Stimulated activated naive B cell treated with anti-CD40 and anti-IgM and Interleukin-4, amounts not matched to agents 10 μg/mL and 1 μg/mL and 100 μg/mL, for 72 hours (primary cell): ENCODE measurements around the gene SLC1A1.
"Not testable (repeated sequence)": the region's sequence is repeated elsewhere in the genome, so short reads cannot be mapped to it uniquely, and the experiment has no call there.

Experiments
- ATAC-seq, 2 donors: fragments of 150-1000 bp; cut with Tn5 transposase; replicated peaks; 2 replicates each; pipeline ENCODE4 v1.10.0; 2021; ENCODE audit warnings: moderate library complexity in 1 of 2
- DNase-seq: peaks from one replicate; pipeline ENCODE4 v3.0.0; 2021
- H3K27ac Mint-ChIP-seq: one replicate; pipeline ENCODE4 v1.8.0; 2022; ENCODE audit warnings: mild to moderate bottlenecking, mixed read lengths
- H3K27me3 Mint-ChIP-seq, 2 donors: one replicate each; pipeline ENCODE4 v1.8.0; 2022; ENCODE audit warnings: mixed read lengths in 2 of 2
- H3K36me3 Mint-ChIP-seq, 2 donors: one replicate each; pipeline ENCODE4 v1.8.0; 2022; ENCODE audit warnings: mixed read lengths in 2 of 2, mild to moderate bottlenecking in 1 of 2
- H3K4me1 Mint-ChIP-seq, 2 donors: one replicate each; pipeline ENCODE4 v1.8.0; 2022; ENCODE audit warnings: mixed read lengths in 2 of 2, mild to moderate bottlenecking in 1 of 2
- H3K4me3 Mint-ChIP-seq, 2 donors: one replicate each; pipeline ENCODE4 v1.8.0; 2022; ENCODE audit warnings: mild to moderate bottlenecking in 2 of 2, mixed read lengths in 2 of 2, moderate library complexity in 1 of 2
- H3K9me3 Mint-ChIP-seq, 2 donors: one replicate each; pipeline ENCODE4 v1.8.0; 2022; ENCODE audit warnings: mixed read lengths in 2 of 2, mild to moderate bottlenecking in 1 of 2

Gene SLC1A1

DNA sequence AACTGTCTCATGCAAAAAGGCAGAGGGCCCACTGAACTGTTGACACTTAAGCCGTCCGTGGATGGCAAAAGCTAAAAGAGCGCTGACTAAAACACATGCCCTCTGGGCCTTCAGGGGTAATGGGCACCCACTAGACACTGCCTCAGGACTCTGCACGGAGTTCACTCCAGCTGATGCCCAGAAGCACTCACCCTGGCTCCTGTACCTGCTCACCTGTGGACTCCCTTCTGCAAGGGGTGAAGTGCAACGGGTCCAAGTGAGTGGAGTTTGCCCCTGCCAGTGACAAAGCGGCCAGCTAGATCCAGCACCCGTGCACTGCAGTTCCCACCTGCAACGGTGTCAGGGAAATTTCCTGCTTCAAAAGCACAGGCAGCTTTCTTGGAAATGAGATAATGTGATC lies 50.2 kb downstream of the SLC1A1 start:
- Mint-ChIP-seq H3K9me3 (peaks cover 0 to 7% of the 10 kb centered on the region in 2 donors), H3K36me3 (no peaks in the 10 kb centered on the region), H3K4me1 (no peaks in the 10 kb centered on the region), H3K4me3 (no peak overlapping the region), H3K27me3 (peaks cover 0 to 19% of the 10 kb centered on the region in 2 donors), H3K27ac (no peak overlapping the region)
- no peak for ATAC-seq
- DNase-seq = no peak

DNA sequence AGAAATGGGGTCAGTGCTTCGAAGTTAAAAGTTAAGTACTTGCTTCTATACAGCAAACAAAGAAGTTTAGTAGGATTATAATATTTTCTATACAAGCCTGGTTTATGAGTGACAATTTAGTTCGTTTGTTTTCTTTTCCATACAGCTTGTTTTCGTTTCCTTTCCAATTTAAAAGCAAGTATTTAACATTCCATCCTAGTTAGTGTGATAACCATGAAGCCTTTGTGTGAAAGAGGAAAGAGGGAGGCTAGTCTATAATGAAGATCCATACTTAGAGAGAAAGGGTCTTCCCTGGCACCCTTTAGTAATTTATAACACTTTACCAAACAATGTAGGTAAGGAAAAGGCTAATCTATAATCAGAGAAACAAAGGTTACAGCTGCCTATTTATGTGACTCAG lies 51.0 kb downstream of the SLC1A1 start:
- Mint-ChIP-seq H3K4me1 (no peaks in the 10 kb centered on the region), H3K4me3 (no peak overlapping the region), H3K9me3 (peaks cover 0 to 4% of the 10 kb centered on the region in 2 donors), H3K27me3 (peaks cover 0 to 20% of the 10 kb centered on the region in 2 donors), H3K27ac (no peak overlapping the region), H3K36me3 (no peaks in the 10 kb centered on the region)
- no peak for ATAC-seq
- DNase-seq = no peak

DNA sequence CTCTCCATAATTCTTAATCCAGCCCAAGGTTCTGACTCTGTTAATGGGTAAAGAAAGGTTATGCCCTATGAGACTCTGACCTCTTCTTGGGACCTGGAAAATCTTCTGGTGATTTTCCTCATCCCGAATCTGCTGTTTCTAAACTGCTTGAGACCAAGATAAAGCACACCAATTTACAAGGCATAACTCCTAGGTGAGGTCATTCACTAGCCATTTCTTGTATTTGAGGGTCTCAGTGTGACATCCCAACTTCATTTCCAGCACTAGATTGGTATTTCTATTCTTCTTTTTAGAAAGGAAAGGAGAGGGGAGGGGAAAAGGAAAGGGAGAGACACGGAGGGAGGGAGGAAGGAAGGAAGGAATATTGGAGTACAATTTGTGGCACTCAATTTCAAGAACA lies 51.6 kb downstream of the SLC1A1 start:
- Mint-ChIP-seq H3K27ac (no peak overlapping the region), H3K4me1 (no peaks in the 10 kb centered on the region), H3K9me3 (peaks cover 0 to 4% of the 10 kb centered on the region in 2 donors), H3K27me3 (peaks cover 0 to 20% of the 10 kb centered on the region in 2 donors), H3K4me3 (no peak overlapping the region), H3K36me3 (no peaks in the 10 kb centered on the region)
- ATAC-seq (no peak), DNase-seq (no peak)

DNA sequence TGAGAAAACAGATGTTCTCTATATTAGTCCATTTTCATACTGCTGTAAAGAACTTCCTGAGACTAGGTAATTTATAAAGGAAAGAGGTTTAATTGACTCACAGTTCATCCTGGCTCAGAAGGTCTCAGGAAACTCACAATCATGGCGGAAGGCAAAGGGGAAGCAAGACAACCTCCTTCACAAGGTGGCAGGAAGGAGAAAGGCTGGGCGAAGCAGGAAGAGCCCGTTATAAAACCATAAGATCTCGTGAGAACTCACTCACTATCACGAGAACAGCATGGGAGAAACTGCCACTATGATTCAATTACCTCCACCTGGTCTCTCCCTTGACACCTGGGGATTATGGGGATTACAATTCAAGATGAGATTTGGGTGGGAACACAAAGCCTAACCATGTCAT lies 54.4 kb downstream of the SLC1A1 start:
- H3K36me3 Mint-ChIP-seq, H3K4me1 Mint-ChIP-seq, H3K4me3 Mint-ChIP-seq, H3K9me3 Mint-ChIP-seq, H3K27ac Mint-ChIP-seq, DNase-seq, ATAC-seq: not testable (repeated sequence)
- H3K27me3 Mint-ChIP-seq = peaks cover 5 to 22% of the 10 kb centered on the region in 2 donors

DNA sequence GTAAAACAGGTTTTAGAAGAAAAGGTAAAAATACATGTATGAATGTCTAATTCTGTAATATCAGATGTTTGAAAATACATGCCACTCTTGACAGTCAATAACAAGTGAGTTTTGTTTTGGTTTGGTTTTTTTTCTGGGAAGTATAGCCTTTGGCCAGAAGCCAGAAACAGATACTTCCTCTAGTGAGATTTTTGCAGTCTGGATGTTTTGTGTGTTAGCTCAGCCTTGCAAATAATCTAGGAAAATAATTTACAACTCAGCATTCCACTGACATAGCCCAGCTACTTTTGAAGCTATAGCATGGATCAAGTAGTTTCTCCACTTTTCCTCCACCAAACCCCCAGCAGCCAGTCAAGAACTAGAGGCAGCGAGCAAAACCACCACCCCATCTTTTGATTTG lies 56.7 kb downstream of the SLC1A1 start:
- Mint-ChIP-seq H3K4me1 (no peaks in the 10 kb centered on the region), H3K36me3 (no peaks in the 10 kb centered on the region), H3K27ac (no peak overlapping the region), H3K9me3 (peaks cover 0 to 2% of the 10 kb centered on the region in 2 donors), H3K27me3 (peaks cover 12 to 28% of the 10 kb centered on the region in 2 donors), H3K4me3 (no peak overlapping the region)
- DNase-seq = no peak
- no peak for ATAC-seq

DNA sequence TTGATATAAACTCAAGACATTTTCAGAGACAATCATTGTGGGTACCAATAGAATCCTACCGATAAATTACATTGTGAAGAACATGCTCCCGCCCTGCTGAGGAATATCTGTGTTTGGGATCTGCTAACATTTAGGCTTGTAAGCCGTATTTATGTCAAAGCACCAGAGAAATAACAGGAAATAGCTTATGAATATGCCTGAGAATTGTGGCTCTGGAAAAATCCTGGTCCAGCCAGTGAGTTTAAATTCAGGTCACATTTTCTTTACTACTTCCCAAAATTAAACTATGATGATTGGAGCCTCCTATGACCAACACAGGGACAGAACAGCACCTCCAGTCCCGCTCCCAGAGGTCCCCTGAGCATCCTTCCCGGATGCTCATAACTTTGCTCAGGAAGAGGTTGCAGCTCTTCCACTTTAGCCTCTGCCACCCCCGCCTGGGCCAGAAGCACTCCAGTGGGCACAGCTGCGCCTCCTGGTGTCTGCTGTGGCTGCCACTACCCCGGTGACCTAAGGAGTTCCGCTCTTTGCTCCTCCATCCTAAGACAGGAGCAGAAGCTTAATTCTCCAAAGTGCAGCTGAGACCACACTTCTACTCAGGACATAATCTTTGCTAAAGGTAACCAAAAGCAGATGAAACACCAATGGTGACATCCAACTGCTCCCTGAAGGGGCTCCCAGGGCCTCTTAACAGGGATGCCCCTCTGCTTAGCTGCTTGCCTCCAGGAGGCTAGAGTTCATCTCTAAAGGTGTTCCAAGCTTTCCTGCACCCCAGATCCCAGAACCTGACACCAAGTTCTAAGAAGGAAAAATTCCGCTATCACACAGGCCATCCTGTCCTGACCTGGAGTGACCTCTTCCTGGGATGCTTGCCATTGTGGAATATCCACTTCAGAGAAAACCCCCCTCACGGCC lies 58.8 kb downstream of the SLC1A1 start:
- Mint-ChIP-seq H3K4me1 (no peaks in the 10 kb centered on the region), H3K4me3 (no peak overlapping the region), H3K27ac (no peak overlapping the region), H3K27me3 (peaks cover 15 to 26% of the 10 kb centered on the region in 2 donors), H3K36me3 (no peaks in the 10 kb centered on the region), H3K9me3 (peaks cover 0 to 2% of the 10 kb centered on the region in 2 donors)
- ATAC-seq = peak; percentile 41 to 43
- no peak for DNase-seq

DNA sequence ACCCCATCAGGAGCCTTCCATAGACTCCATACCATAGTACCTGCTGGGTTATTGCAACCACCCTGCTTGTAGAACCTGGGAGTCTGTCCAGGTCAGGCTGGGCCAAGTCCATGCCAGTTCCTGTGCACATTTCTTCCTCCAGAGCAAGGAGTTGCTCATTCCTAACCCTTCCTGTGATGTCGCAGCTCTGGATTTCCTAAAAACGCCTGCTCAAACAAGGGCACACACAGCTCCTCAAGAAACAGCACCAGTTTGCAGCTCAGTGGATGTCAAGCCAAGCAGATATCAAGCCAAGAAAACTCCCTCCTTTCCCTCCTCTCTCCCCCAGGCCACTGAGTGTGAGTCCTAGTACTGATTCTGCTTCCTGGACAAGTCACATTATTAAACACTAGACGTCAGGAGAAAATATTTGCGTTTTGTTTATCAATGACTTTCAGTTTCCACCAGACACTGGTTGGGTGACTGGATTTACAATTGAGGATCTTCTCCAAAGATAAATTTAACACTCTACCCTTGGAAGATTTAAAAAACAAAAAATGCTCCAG lies 59.6 kb downstream of the SLC1A1 start:
- H3K4me3 Mint-ChIP-seq = no peak overlapping the region
- peaks cover 19 to 26% of the 10 kb centered on the region in 2 donors for H3K27me3 Mint-ChIP-seq
- no peak overlapping the region for H3K27ac Mint-ChIP-seq
- DNase-seq (no peak), ATAC-seq (no peak)
- no peaks in the 10 kb centered on the region for H3K36me3 Mint-ChIP-seq
- peaks cover 0 to 2% of the 10 kb centered on the region in 2 donors for H3K9me3 Mint-ChIP-seq
- no peaks in the 10 kb centered on the region for H3K4me1 Mint-ChIP-seq

DNA sequence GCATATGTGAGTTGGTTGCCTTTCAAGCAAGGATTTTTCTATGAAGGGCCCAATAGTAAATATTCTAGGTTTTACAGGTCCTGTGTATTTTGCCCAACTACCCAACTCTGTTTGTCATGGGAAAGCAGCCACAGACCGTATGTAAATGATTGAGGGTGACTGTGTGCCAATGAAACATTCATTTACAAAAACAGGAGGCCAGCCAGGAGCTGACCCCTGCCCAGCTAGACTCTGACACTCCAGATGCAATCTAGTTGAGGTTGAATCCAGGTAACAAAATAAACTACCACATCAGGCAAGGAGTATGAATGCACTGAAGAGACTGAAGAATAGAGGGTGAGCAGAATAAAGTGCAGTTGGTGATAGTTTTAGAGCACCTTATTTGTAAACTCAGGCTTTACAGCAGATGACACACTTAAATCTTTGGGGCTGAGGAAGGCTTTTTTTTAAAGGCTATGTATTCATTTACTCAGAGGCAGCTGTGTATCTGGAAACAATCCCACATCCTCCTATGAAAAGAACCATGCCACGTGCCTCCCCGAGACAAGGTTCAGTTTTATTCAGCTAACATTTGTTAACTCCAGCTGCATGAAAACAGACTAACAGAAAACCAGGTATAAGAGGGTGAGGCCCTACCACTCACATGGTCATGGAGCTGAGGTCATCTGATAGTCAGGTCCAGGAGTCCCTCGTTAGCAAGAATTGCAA lies 60.7 kb downstream of the SLC1A1 start:
- Mint-ChIP-seq H3K36me3 (no peaks in the 10 kb centered on the region), H3K9me3 (no peaks in the 10 kb centered on the region), H3K27ac (no peak overlapping the region), H3K4me1 (no peaks in the 10 kb centered on the region), H3K27me3 (peaks cover 18 to 19% of the 10 kb centered on the region in 2 donors), H3K4me3 (no peak overlapping the region)
- no peak for DNase-seq
- no peak for ATAC-seq

DNA sequence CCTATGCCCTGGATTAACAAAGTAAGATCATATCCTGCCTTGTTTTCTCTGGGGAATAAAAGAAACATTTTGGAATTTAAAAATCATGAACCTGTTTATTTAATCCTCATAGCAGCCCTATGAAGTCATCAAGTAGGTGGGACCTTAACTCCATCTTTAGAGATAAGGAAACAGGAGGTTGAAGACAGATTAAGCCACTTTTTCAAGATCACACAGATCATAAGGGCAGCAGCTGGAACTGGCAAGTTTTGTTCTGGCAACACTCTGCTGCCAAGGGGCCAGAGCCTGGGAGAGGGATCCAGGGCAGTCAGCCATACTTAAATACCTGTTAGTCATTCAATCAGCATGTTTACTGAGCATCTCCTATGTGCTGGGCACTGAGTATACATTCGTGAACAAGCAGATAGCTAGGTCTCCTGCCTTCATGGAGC lies 63.7 kb downstream of the SLC1A1 start:
- no peaks in the 10 kb centered on the region for H3K9me3 Mint-ChIP-seq
- H3K27ac Mint-ChIP-seq = no peak overlapping the region
- no peak overlapping the region for H3K4me3 Mint-ChIP-seq
- DNase-seq = no peak
- H3K36me3 Mint-ChIP-seq = no peaks in the 10 kb centered on the region
- peaks cover 18 to 19% of the 10 kb centered on the region in 2 donors for H3K27me3 Mint-ChIP-seq
- peaks cover 0 to 3% of the 10 kb centered on the region in 2 donors for H3K4me1 Mint-ChIP-seq
- ATAC-seq = no peak

DNA sequence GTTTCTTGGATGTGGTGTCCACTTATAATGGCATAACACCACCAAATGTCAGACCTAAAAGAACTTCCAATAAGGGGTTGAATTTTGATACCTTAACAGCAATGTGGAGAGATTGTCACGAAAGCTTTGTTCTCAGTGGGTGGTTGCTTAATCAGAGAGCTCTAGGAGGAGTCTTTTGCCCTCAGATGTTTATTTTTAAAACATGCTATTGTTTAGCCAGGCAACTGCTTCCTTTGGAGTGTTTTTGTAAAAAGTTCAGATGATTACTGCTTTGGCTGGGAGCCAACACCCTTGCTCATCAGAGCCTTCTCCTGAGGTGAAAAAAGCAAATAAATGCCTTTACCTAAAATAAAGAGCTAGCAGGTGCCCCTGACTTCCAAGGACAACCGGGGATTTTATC lies 65.0 kb downstream of the SLC1A1 start:
- DNase-seq (no peak), ATAC-seq (no peak)
- Mint-ChIP-seq H3K27me3 (peaks cover 13 to 15% of the 10 kb centered on the region in 2 donors), H3K36me3 (no peaks in the 10 kb centered on the region), H3K4me3 (no peak overlapping the region), H3K4me1 (peaks cover 0 to 13% of the 10 kb centered on the region in 2 donors), H3K9me3 (no peaks in the 10 kb centered on the region), H3K27ac (no peak overlapping the region)

DNA sequence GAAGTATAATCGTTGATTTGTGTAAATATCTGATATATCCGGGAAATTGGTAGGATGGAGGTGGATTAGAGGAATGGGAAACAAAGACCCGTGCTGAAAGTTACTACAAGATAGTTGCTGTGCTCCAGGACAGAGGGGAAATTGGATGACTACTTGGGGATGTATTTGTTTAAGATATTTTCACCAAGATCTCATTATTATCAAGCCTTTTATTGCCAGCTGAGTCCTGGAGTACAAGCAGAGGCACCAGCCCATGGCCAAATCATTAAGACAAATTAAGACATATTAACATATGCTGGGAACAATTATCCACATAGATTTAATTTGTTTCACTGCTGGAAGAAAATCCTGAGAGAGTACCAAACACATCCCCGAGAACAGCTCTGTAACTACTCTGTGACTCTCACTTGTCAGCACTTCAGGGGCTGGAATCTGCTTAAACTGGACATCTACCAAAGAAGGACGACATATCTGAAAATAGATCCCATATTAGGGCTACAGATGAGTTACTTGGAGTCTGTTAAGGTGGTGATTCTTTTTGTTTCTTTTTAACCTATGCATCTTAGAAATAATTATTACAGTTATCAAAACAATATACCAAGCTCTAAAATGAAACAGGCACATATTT lies 68.2 kb downstream of the SLC1A1 start:
- no peak overlapping the region for H3K4me3 Mint-ChIP-seq
- DNase-seq (no peak), ATAC-seq (no peak)
- no peak overlapping the region for H3K27ac Mint-ChIP-seq
- H3K9me3 Mint-ChIP-seq = no peaks in the 10 kb centered on the region
- H3K27me3 Mint-ChIP-seq = peaks cover 8 to 15% of the 10 kb centered on the region in 2 donors
- H3K4me1 Mint-ChIP-seq = peaks cover 0 to 13% of the 10 kb centered on the region in 2 donors
- H3K36me3 Mint-ChIP-seq = no peaks in the 10 kb centered on the region

DNA sequence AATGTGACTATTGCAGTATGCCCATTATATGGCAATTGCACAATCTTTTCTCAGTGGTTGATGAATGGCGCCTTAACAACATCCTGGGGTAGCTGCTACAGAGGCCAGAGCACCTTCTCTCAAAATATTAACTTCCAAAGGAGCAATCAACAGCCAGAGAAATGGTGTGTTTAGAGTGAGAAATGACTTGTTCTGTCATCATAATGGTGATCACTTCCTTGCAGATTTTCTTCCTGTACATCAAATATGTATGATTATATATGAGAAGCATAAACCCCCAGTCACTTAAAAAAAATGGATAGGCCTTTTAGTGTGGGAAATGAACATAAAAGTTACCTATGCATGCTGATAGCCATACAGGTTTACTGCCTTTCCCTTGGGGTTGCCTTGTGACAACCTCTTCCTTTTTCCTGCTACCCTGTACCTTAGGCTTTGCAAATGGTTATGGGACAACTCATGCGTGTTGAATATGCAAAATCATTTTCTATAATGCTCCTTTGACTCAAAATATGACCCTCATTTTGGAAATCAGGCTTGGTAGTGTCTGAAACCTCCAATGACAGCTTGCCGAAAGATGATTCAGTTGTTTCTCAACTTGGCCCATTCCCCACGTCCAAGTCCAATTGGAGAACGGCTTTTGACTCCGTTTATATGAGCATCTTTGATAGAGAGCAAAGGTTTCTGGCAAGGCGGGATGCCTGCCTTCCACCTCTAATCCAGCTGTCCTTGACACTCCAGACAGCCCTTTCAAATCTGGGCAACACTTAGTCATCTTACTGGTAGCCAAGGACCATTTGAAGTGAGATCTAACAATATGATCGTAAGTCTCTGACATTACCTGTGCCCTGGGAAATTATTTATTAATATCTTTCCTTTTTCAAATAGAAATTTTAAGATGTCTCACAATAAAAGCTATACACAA lies 69.3 kb downstream of the SLC1A1 start:
- DNase-seq (no peak), ATAC-seq (peak; percentile 21 to 50)
- Mint-ChIP-seq H3K36me3 (no peaks in the 10 kb centered on the region), H3K4me1 (peaks cover 0 to 13% of the 10 kb centered on the region in 2 donors), H3K4me3 (no peak overlapping the region), H3K27me3 (peaks cover 9 to 14% of the 10 kb centered on the region in 2 donors), H3K27ac (no peak overlapping the region), H3K9me3 (no peaks in the 10 kb centered on the region)

DNA sequence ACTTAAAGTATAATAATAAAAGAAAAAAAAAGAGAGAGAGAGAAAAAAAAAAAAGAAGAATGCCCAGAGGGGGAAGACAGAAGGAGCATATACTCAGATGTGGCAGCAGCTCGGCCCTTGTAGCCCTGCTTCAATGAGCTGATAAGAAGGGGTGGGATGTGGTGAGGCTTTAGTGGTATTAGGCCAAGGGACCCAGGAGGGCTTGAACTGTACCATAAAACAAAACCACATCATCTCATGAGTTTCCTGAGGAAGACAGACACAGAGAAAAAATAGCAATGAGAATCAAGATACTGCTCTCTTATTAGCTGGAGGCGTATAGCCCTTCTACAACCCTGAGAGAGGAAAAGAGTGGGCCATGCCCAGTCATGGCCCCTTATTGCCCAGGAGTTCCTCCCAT lies 72.8 kb downstream of the SLC1A1 start:
- Mint-ChIP-seq H3K36me3 (no peaks in the 10 kb centered on the region), H3K4me1 (peaks cover 0 to 13% of the 10 kb centered on the region in 2 donors), H3K4me3 (no peak overlapping the region), H3K27ac (no peak overlapping the region), H3K9me3 (peaks cover 0 to 2% of the 10 kb centered on the region in 2 donors), H3K27me3 (peaks cover 12 to 25% of the 10 kb centered on the region in 2 donors)
- no peak for ATAC-seq
- DNase-seq = no peak
